ENCODE results near the gene PDS5A. TPM values are rescaled to one million over a fixed set of nuclear protein-coding genes. Genes with fewer than 3 reads are reported as not detected.

PDS5A gene
- total and polyA plus RNA-seq, 9 of the 15 experiments (the other 6 are each of a cell fraction or from before 2014, with no cell fraction given): 16.4 to 85.4 (median 70.0) TPM

DNA sequence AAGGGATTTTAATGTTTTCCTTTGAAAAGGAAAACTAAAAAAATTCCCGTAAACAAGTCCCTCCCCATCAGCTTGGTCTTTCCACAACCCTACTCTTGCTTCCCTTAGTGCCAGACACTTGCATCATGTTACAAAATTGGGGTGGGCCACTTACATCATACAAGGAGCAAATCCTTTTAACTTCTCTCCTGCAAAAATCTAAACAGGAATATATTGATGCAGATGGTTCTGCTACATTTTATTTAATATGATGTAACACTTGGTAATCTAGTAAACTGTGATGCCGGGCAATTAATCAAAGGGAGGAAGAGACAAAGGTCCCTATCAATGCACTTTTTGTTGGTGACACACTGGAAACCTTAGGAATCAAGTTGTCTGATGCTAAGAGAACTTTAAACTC is 154.5 kb downstream of the PDS5A start (continued):
- TF ChIP-seq, protein P1, sequence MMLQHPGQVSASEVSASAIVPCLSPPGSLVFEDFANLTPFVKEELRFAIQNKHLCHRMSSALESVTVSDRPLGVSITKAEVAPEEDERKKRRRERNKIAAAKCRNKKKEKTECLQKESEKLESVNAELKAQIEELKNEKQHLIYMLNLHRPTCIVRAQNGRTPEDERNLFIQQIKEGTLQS (IDR thresholded peaks at IDR 0.05): peak; percentile 76
- TF ChIP-seq, protein P1 (CRISPR knock-in tag; conservative IDR thresholded peaks at IDR 0.05): no peak
- TF ChIP-seq MECOM (CRISPR knock-in tag; IDR thresholded peaks at IDR 0.05): peak; percentile 74
- TF ChIP-seq CBFA2T2 (conservative IDR thresholded peaks at IDR 0.05): no peak
- TF ChIP-seq TRIM24 (IDR thresholded peaks at IDR 0.05): peak; percentile 46 to 56; a peak in 2 of 4 replicates

DNA sequence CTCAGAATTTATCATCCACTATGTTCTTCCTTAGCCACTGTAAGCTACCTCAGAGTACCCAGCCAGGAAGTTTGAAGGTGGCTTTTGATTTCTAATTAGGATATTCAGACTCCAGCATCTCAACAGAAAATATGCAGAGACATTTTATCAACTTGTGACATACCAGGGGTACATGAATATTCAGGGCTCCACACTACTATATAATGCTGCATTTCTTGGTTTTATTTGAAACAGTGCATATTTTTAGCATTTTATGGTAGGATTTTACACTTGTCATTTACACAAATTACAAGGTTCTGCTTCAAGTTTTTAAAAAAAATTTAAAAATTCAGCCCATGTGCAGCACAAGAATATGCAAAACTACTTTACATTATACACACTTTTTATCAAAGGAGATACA is 155.0 kb downstream of the PDS5A start:
- no peak for FAIRE-seq
- Histone ChIP-seq H3K4me3 (no peak overlapping the region), H3K9me1 (ENCODE audit: control insufficient read depth, insufficient read depth, low read length) (no peaks in the 10 kb centered on the region), H3K4me2 (ENCODE audit: insufficient read depth, low read length) (no peak overlapping the region), H3K9me3 (replicated peaks; ENCODE audit: control insufficient read depth, insufficient read depth, low read depth, low read length) (no peaks in the 10 kb centered on the region), H3K27me3 (ENCODE audit: control insufficient read depth in 2 of 2, insufficient read depth in 2 of 2, low read length in 2 of 2) (no peaks in the 10 kb centered on the region), H3K9ac (ENCODE audit: insufficient read depth in 1 of 2, low read depth in 2 of 2, low read length in 2 of 2) (no peak overlapping the region), H3K36me3 (ENCODE audit: control insufficient read depth, insufficient read depth, low read length) (peaks cover 41% of the 10 kb centered on the region; the same call in 2 of the 3 replicates), H3K4me1 (replicated peaks in 1 of 2; ENCODE audit: control insufficient read depth in 2 of 2, insufficient read depth in 2 of 2, low read length in 2 of 2) (no peaks in the 10 kb centered on the region; a peak in 3 of 5 replicates), H3K79me2 (ENCODE audit: control insufficient read depth, insufficient read depth, low read length) (no peaks in the 10 kb centered on the region; the same call in 2 of the 3 replicates), H3K27ac (ENCODE audit: extremely low read depth, low read depth, low read length) (no peak overlapping the region), H4K20me1 (replicated peaks; ENCODE audit: control insufficient read depth, insufficient read depth, low read length) (no peaks in the 10 kb centered on the region), H2AFZ (ENCODE audit: low read depth, low read length) (no peak overlapping the region)
- in situ Hi-C loops (cut with MboI) (no loop called here), intact Hi-C loops (cut with micrococcal nuclease) (loop anchor here (5.0 to 10.0 kb wide), 2 partner anchors 125 to 358 kb away; partner anchors contain the start of gene UBE2K)
- POLR2A ChIA-PET: no interaction called here
- CTCF ChIA-PET (ENCODE audit: low intra/inter-chr PET ratio): no interaction called here
- ATAC-seq: no peak
- DNase-seq (ENCODE audit: extremely low read depth in 1 of 4, low spot score in 3 of 4): no peak
- no TSS peak for BruUV-seq (replicated peaks)
- TF ChIP-seq ZNF347 (CRISPR knock-in tag; IDR thresholded peaks at IDR 0.05; ENCODE audit: low read depth) (no peak), BRCA1 (IDR thresholded peaks at IDR 0.05) (no peak), BRCA1 (CRISPR knock-in tag; IDR thresholded peaks at IDR 0.05) (no peak), ZNF507 (tag; conservative IDR thresholded peaks at IDR 0.05) (no peak), CREB1 (IDR thresholded peaks at IDR 0.05) (no peak), CREB1 (CRISPR knock-in tag; IDR thresholded peaks at IDR 0.05) (no peak), ETV6 (IDR thresholded peaks at IDR 0.05; ENCODE audit: borderline replicate concordance in 1 of 2, low read depth in 2 of 2, low read length in 1 of 2) (no peak), ETV6 (CRISPR knock-in tag; IDR thresholded peaks at IDR 0.05; ENCODE audit: borderline replicate concordance) (no peak), NCOA1 (IDR thresholded peaks at IDR 0.05; ENCODE audit: low read depth) (no peak), FOXM1 (IDR thresholded peaks at IDR 0.05; ENCODE audit: low read depth) (no peak), FOXM1 (CRISPR knock-in tag; IDR thresholded peaks at IDR 0.05; ENCODE audit: low read depth) (no peak)
- TF ChIP-seq, protein P2, sequence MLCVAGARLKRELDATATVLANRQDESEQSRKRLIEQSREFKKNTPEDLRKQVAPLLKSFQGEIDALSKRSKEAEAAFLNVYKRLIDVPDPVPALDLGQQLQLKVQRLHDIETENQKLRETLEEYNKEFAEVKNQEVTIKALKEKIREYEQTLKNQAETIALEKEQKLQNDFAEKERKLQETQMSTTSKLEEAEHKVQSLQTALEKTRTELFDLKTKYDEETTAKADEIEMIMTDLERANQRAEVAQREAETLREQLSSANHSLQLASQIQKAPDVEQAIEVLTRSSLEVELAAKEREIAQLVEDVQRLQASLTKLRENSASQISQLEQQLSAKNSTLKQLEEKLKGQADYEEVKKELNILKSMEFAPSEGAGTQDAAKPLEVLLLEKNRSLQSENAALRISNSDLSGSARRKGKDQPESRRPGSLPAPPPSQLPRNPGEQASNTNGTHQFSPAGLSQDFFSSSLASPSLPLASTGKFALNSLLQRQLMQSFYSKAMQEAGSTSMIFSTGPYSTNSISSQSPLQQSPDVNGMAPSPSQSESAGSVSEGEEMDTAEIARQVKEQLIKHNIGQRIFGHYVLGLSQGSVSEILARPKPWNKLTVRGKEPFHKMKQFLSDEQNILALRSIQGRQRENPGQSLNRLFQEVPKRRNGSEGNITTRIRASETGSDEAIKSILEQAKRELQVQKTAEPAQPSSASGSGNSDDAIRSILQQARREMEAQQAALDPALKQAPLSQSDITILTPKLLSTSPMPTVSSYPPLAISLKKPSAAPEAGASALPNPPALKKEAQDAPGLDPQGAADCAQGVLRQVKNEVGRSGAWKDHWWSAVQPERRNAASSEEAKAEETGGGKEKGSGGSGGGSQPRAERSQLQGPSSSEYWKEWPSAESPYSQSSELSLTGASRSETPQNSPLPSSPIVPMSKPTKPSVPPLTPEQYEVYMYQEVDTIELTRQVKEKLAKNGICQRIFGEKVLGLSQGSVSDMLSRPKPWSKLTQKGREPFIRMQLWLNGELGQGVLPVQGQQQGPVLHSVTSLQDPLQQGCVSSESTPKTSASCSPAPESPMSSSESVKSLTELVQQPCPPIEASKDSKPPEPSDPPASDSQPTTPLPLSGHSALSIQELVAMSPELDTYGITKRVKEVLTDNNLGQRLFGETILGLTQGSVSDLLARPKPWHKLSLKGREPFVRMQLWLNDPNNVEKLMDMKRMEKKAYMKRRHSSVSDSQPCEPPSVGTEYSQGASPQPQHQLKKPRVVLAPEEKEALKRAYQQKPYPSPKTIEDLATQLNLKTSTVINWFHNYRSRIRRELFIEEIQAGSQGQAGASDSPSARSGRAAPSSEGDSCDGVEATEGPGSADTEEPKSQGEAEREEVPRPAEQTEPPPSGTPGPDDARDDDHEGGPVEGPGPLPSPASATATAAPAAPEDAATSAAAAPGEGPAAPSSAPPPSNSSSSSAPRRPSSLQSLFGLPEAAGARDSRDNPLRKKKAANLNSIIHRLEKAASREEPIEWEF (CRISPR knock-in tag; IDR thresholded peaks at IDR 0.05): no peak
- TF ChIP-seq, protein P3, sequence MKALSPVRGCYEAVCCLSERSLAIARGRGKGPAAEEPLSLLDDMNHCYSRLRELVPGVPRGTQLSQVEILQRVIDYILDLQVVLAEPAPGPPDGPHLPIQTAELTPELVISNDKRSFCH (CRISPR knock-in tag; IDR thresholded peaks at IDR 0.05): no peak
- TF ChIP-seq, protein P3 (tag; IDR thresholded peaks at IDR 0.05): no peak

All from K562 (cell line).